Heart right ventricle (tissue), 16 donors: Measurements from ENCODE around the gene MAML2. TPM values are rescaled to one million over a fixed set of nuclear protein-coding genes. Genes with fewer than 3 reads are reported as not detected.

ENCODE experiments used
- ATAC-seq, 8 donors: fragments of 200-7000 bp; cut with Tn5 transposase; one replicate each; pipeline ENCODE4 v1.9.1; 2020; ENCODE audit warnings: mild to moderate bottlenecking in 8 of 8, moderate library complexity in 8 of 8, moderate number of reproducible peaks in 1 of 8
- DNase-seq, 2 donors: peaks; one replicate each; pipeline ENCODE4 v3.0.0-alpha.2; 2020
- H3K27ac ChIP-seq, 10 donors: fragments of 200-600 bp; sonication (generic) in 2 of 10; one replicate each; pipeline versions ENCODE4 v1.5.0 to v1.8.0; 2020 to 2022; ENCODE audit warnings: mild to moderate bottlenecking in 3 of 10
- H3K27me3 ChIP-seq, 7 donors: fragments of 200-600 bp; one replicate each; pipeline ENCODE4 v1.8.0; 2021 to 2022; ENCODE audit warnings: mild to moderate bottlenecking in 2 of 7
- H3K36me3 ChIP-seq, 9 donors: fragments of 200-600 bp; sonication (generic) in 1 of 9; one replicate each; pipeline versions ENCODE4 v1.5.0 to v1.8.0; 2020 to 2022; ENCODE audit warnings: mild to moderate bottlenecking in 2 of 9
- H3K4me1 ChIP-seq, 9 donors: fragments of 200-600 bp; sonication (generic) in 1 of 9; one replicate each; pipeline versions ENCODE4 v1.5.0 to v1.8.0; 2020 to 2022; ENCODE audit warnings: mild to moderate bottlenecking in 4 of 9
- H3K4me3 ChIP-seq, 10 donors: fragments of 200-600 bp; sonication (generic) in 2 of 10; one replicate each; pipeline versions ENCODE4 v1.5.0 to v1.8.0; 2020 to 2022; ENCODE audit warnings: mild to moderate bottlenecking in 7 of 10, moderate library complexity in 2 of 10
- H3K9me3 ChIP-seq, 11 donors: fragments of 200-600 bp in 10 of 11; sonication (generic) in 2 of 11; one replicate each; pipeline versions ENCODE4 v1.5.0 to v1.8.0; 2013 to 2022; ENCODE audit warnings: mild to moderate bottlenecking in 2 of 11, control low read depth in 1 of 11, moderate library complexity in 1 of 11
- WGBS, 2 donors: extraction: QIAGEN DNeasy Blood & Tissue Kit; methylation state at CpG; one replicate each; pipeline ENCODE4 v1.1.7; 2013; ENCODE audit warnings: inconsistent platforms in 1 of 2; 5-methylcytosine and 5-hydroxymethylcytosine counted together
- intact Hi-C, 10 donors: fragments of 100-400 bp; cut with DNase I; formaldehyde crosslinking; loops; one replicate each; pipeline versions ENCODE4 v1.11.1 to v1.14.2; 2022
- polyA plus RNA-seq, 2 donors: library from polyadenylated mRNA; stranded (reverse); fragments of 200-250 nt; gene quantifications; one replicate each; pipeline ENCODE4 v1.2.3, GENCODE V29; 2013
- total RNA-seq, 10 donors: library from RNA; stranded (reverse); fragmentation: NEBNext Ultra II Directional in 3 of 10; extraction: Animal tissue kit (Norgen Biotek cat#: 25700) in 3 of 10; gene quantifications; one replicate each; pipeline versions ENCODE4 v1.2.1 to v1.2.4, GENCODE V29; 2021 to 2023
- TF ChIP-seq, protein P1 (sequence below), 9 donors: fragments of 200-600 bp; sonication (generic) in 2 of 9; IDR thresholded peaks; one replicate each; pipeline versions ENCODE4 v1.5.0 to v1.8.0; 2021 to 2022; ENCODE audit warnings: antibody characterized with exemption in 9 of 9, mild to moderate bottlenecking in 5 of 9, moderate library complexity in 1 of 9
- donor health status: Arrhythmogenic right ventricular cardiomyopathy.
- donor health status: ischemic (EF 13 %, LVEDD 7.1; RV severe dilation, severe dysfunction).
- donor health status: healthy with polysubstance abuse.
- donor health status: DM: no; HTN: yes; CAD: no.
- donor health status: DM: no; HTN: no; CAD: no.
- donor health status: ischemic (EF 25% LVEDD 6.9; RV normal size, moderate dysfunction).
- donor health status: ischemic (EF 25% LVEDD 5.7; RV mildly dilated, moderate dysfunction).
- donor health status: healthy.
- donor health status: DM: yes; HTN: yes; CAD: no.
- donor health status: Ischemic cardiomyopathy.
- donor health status: ischemic (EF 35%, LVEDD 5.7; RV mildly dilated, moderate dysfunction).
- donor health status: nonischemic (EF 11% LVEDD 7.7; RV severe dilation, severe dysfunction).
- donor health status: DM: yes; HTN: yes; CAD: no.
- donor health status: PGD.
- donor health status: ischemic (EF 29% LVEDD 5.4; RV normal size, mild dysfunction).
- donor health status: nonischemic (EF 23%, LVEDD 6.1; RV moderate dilation, normal function).

MAML2 gene
- total and polyA plus RNA-seq, 12 donors = 1.3 to 6.1 (median 4.1) TPM

- ATAC-seq = no peak
- intact Hi-C loops = loop anchor here in 1 of 10 donors (5.0 kb wide), 1 partner anchor 45 kb away; no protein-coding TSS in a partner anchor
- no peak overlapping the region for H3K27ac ChIP-seq
- peaks cover 0 to 35% (median 23%) of the 10 kb centered on the region in 9 donors for H3K4me1 ChIP-seq
- no peaks in the 10 kb centered on the region for H3K9me3 ChIP-seq
- no peak for DNase-seq
- no peak overlapping the region for H3K4me3 ChIP-seq
- TF ChIP-seq, protein P1, sequence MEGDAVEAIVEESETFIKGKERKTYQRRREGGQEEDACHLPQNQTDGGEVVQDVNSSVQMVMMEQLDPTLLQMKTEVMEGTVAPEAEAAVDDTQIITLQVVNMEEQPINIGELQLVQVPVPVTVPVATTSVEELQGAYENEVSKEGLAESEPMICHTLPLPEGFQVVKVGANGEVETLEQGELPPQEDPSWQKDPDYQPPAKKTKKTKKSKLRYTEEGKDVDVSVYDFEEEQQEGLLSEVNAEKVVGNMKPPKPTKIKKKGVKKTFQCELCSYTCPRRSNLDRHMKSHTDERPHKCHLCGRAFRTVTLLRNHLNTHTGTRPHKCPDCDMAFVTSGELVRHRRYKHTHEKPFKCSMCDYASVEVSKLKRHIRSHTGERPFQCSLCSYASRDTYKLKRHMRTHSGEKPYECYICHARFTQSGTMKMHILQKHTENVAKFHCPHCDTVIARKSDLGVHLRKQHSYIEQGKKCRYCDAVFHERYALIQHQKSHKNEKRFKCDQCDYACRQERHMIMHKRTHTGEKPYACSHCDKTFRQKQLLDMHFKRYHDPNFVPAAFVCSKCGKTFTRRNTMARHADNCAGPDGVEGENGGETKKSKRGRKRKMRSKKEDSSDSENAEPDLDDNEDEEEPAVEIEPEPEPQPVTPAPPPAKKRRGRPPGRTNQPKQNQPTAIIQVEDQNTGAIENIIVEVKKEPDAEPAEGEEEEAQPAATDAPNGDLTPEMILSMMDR (IDR thresholded peaks at IDR 0.05) = no peak
- H3K27me3 ChIP-seq = no peaks in the 10 kb centered on the region
- no peaks in the 10 kb centered on the region for H3K36me3 ChIP-seq
- 91 to 96% methylated on average over 5 of the region's 5 CpGs for WGBS, 2 donors
These were observed 235.7 kb downstream of the MAML2 start for GRCh38 chr11:96107143-96107824.

DNA sequence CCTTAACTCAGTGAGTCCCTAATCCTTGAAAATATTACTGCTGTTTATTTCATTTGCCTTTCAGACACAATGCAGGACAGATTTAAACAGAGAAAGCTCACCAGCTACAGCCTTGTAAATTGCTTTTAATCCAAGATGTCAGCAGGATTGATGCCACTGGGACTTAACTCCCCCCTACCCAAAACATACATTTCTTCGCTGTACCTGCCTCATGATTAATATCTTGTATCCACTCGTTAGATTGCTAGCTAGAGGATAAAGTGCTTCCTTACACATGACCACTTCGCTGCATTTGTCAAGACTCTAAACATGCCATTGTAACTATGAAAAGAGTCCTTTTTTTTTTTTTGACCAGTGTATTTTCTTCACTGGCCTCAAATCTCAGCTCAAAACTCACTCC is 236.3 kb downstream of the MAML2 start:
- Histone ChIP-seq H3K36me3 (no peaks in the 10 kb centered on the region), H3K9me3 (no peaks in the 10 kb centered on the region), H3K4me1 (peaks cover 0 to 30% (median 20%) of the 10 kb centered on the region in 9 donors), H3K27ac (no peak overlapping the region), H3K4me3 (no peak overlapping the region), H3K27me3 (no peaks in the 10 kb centered on the region)
- DNase-seq (no peak), ATAC-seq (no peak)
- 89 to 91% methylated on average over 3 of the region's 3 CpGs for WGBS, 2 donors
- intact Hi-C loops = loop anchor here in 1 of 10 donors (5.0 kb wide), 1 partner anchor 46 kb away; no protein-coding TSS in a partner anchor
- TF ChIP-seq, protein P1 (IDR thresholded peaks at IDR 0.05) = no peak

- Histone ChIP-seq H3K9me3 (no peaks in the 10 kb centered on the region), H3K27me3 (no peaks in the 10 kb centered on the region), H3K4me3 (no peak overlapping the region), H3K4me1 (peaks cover 0 to 30% (median 19%) of the 10 kb centered on the region in 9 donors), H3K36me3 (no peaks in the 10 kb centered on the region), H3K27ac (no peak overlapping the region)
- ATAC-seq = no peak
- no peak for DNase-seq
- 80 to 87% methylated on average over 1 of the region's 1 CpG for WGBS, 2 donors
- intact Hi-C loops = loop anchor here in 1 of 10 donors (5.0 kb wide), 1 partner anchor 46 kb away; no protein-coding TSS in a partner anchor
- TF ChIP-seq, protein P1 (IDR thresholded peaks at IDR 0.05) = no peak
These were observed 237.1 kb downstream of the MAML2 start for GRCh38 chr11:96105944-96106343.

GRCh38 chr11:96105197-96105895 is 237.6 kb downstream of the MAML2 start:
- ATAC-seq (peak in 2 of 8 donors; percentile 31 to 41), DNase-seq (no peak)
- intact Hi-C loops = loop anchor here in 1 of 10 donors (5.0 kb wide), 1 partner anchor 47 kb away; no protein-coding TSS in a partner anchor
- 62% methylated on average over 1 of the region's 1 CpG for WGBS, 2 donors
- Histone ChIP-seq H3K36me3 (no peaks in the 10 kb centered on the region), H3K4me1 (peaks cover 0 to 30% (median 19%) of the 10 kb centered on the region in 9 donors), H3K4me3 (no peak overlapping the region), H3K27ac (no peak overlapping the region), H3K9me3 (no peaks in the 10 kb centered on the region), H3K27me3 (no peaks in the 10 kb centered on the region)
- TF ChIP-seq, protein P1 (IDR thresholded peaks at IDR 0.05) = no peak
